OCI-LY7 (cell line): ENCODE results near the gene MYH10. TPM values are rescaled to one million over a fixed set of nuclear protein-coding genes. Genes with fewer than 3 reads are reported as not detected.

Source experiments
- BruUV-seq: library from RNA; stranded (reverse); fragments of 400-500 nt; replicated peaks from 2 replicates; lab custom pipeline; 2021; lab: Mats Ljungman, UMichigan
- CTCF ChIA-PET: fragments of 300-600 bp; sonication (Branson Sonifier 250); formaldehyde crosslinking; loops from one replicate; lab custom pipeline; 2022; ENCODE audit warnings: antibody characterized with exemption; ENCODE audit not compliant: unreplicated experiment; lab: Charles Lee
- POLR2A ChIA-PET: fragments of 300-600 bp; sonication (Branson Sonifier 250); formaldehyde crosslinking; loops from one replicate; lab custom pipeline; 2022; ENCODE audit warnings: antibody characterized with exemption; lab: Charles Lee
- DNase-seq: peaks from one replicate; pipeline ENCODE4 v3.0.0-alpha.2; 2015; ENCODE audit warnings: low spot score
- H2AFZ ChIP-seq: fragments of 200-600 bp; sonication (generic), shearing (Covaris generic); 2 replicates; pipeline ENCODE4 v1.6.1; 2014; ENCODE audit warnings: mild to moderate bottlenecking, antibody characterized with exemption, low read length, moderate library complexity
- H3K27ac ChIP-seq: fragments of 200-600 bp; sonication (generic); 2 replicates; pipeline ENCODE4 v1.5.1; 2014; ENCODE audit warnings: mixed run types, low read depth, mild to moderate bottlenecking, moderate library complexity, low read length, inconsistent platforms; ENCODE audit not compliant: poor library complexity, severe bottlenecking
- H3K36me3 ChIP-seq: fragments of 200-600 bp; sonication (generic); 2 replicates; pipeline ENCODE4 v1.6.1; 2014; ENCODE audit warnings: mild to moderate bottlenecking, antibody characterized with exemption, low read length, moderate library complexity, mixed read lengths; ENCODE audit not compliant: insufficient read depth
- H3K4me1 ChIP-seq: fragments of 200-600 bp; sonication (generic); 2 replicates; pipeline ENCODE4 v1.5.1; 2014; ENCODE audit warnings: mild to moderate bottlenecking, low read length; ENCODE audit not compliant: insufficient read depth, poor library complexity, severe bottlenecking
- H3K4me2 ChIP-seq: fragments of 200-600 bp; sonication (generic); 2 replicates; pipeline ENCODE4 v1.6.1; 2014; ENCODE audit warnings: mild to moderate bottlenecking, low read length
- H3K4me3 ChIP-seq: fragments of 200-600 bp; sonication (generic); 2 replicates; pipeline ENCODE4 v1.5.1; 2014; ENCODE audit warnings: mild to moderate bottlenecking, low read depth, low read length; ENCODE audit not compliant: poor library complexity, severe bottlenecking
- H3K79me2 ChIP-seq: fragments of 200-600 bp; sonication (generic); 2 replicates; pipeline ENCODE4 v1.6.1; 2016; ENCODE audit warnings: low read depth, mild to moderate bottlenecking, low read length, moderate library complexity, mixed read lengths; ENCODE audit not compliant: insufficient read depth
- H3K9me2 ChIP-seq: fragments of 200-600 bp; sonication (generic); 2 replicates; pipeline ENCODE4 v1.6.1; 2016; ENCODE audit warnings: mild to moderate bottlenecking, low read length, mixed read lengths; ENCODE audit not compliant: insufficient read depth
- H3K9me3 ChIP-seq: fragments of 200-600 bp; sonication (generic); 2 replicates; pipeline ENCODE4 v1.6.1; 2014; ENCODE audit warnings: mild to moderate bottlenecking, mixed run types, low read length, mixed read lengths
- H4K20me1 ChIP-seq: fragments of 200-600 bp; sonication (generic); 2 replicates; pipeline ENCODE4 v1.6.1; 2014; ENCODE audit warnings: mild to moderate bottlenecking, antibody characterized with exemption, low read length, moderate library complexity, mixed read lengths; ENCODE audit not compliant: insufficient read depth
- CTCF ChIP-seq: fragments of 200-600 bp; sonication (generic); conservative IDR thresholded peaks from 2 replicates; pipeline ENCODE4 v1.5.1; 2014; ENCODE audit warnings: mild to moderate bottlenecking, antibody characterized with exemption, low read length, moderate library complexity, mixed read lengths
- EZH2phosphoT487 ChIP-seq: fragments of 200-600 bp; sonication (generic); IDR thresholded peaks from 2 replicates; pipeline ENCODE4 v1.6.1; 2018; ENCODE audit warnings: low read depth, borderline replicate concordance, mild to moderate bottlenecking, mixed run types, antibody characterized with exemption, low read length, moderate library complexity, mixed read lengths
- intact Hi-C: fragments of 100-400 bp; cut with micrococcal nuclease; formaldehyde crosslinking; loops from one replicate; pipeline ENCODE4 v1.10.0; 2022; ENCODE audit not compliant: unreplicated experiment
- total RNA-seq, 2 experiments: library from RNA; depleted of rRNA in 1 of 2; stranded (reverse); fragments of >200 nt in 1 of 2; shearing (Covaris generic) in 1 of 2; gene quantifications; 2 replicates each; pipeline ENCODE4 v1.2.3, GENCODE V29; 2014 to 2022

The MYH10 gene
- total RNA-seq, 2 experiments from 2014 or later: 41.9 to 60.4 TPM

- ChIA-PET POLR2A (no interaction called here), CTCF (no interaction called here)
- intact Hi-C loops: no loop called here
- no peak overlapping the region for H3K27ac ChIP-seq
- H3K4me1 ChIP-seq: no peaks in the 10 kb centered on the region
- BruUV-seq: no TSS peak
- no peak overlapping the region for H3K4me3 ChIP-seq
- no peak overlapping the region for H2AFZ ChIP-seq
- H3K36me3 ChIP-seq: peaks cover 87% of the 10 kb centered on the region
- TF ChIP-seq EZH2phosphoT487 (no peak), CTCF (no peak)
- H3K4me2 ChIP-seq: no peak overlapping the region
- no peaks in the 10 kb centered on the region for H3K79me2 ChIP-seq
- H3K9me3 ChIP-seq: no peaks in the 10 kb centered on the region
- H4K20me1 ChIP-seq: no peaks in the 10 kb centered on the region
- no peak for DNase-seq
- no peaks in the 10 kb centered on the region for H3K9me2 ChIP-seq
Measured at GRCh38 chr17:8463099-8463498, 167.4 kb downstream of the MYH10 start.

- Histone ChIP-seq H3K9me2 (no peaks in the 10 kb centered on the region), H3K4me2 (no peak overlapping the region), H3K36me3 (peaks cover 86% of the 10 kb centered on the region), H3K4me1 (no peaks in the 10 kb centered on the region), H3K79me2 (no peaks in the 10 kb centered on the region), H4K20me1 (no peaks in the 10 kb centered on the region), H3K27ac (no peak overlapping the region), H2AFZ (no peak overlapping the region), H3K4me3 (no peak overlapping the region), H3K9me3 (no peaks in the 10 kb centered on the region)
- POLR2A ChIA-PET: no interaction called here
- TF ChIP-seq CTCF (no peak), EZH2phosphoT487 (no peak)
- intact Hi-C loops: no loop called here
- BruUV-seq: no TSS peak
- CTCF ChIA-PET: no interaction called here
- DNase-seq: no peak
Measured at GRCh38 chr17:8462564-8462963, 168.0 kb downstream of the MYH10 start.

- Histone ChIP-seq H3K36me3 (peaks cover 93% of the 10 kb centered on the region), H3K9me2 (no peaks in the 10 kb centered on the region), H3K4me1 (no peaks in the 10 kb centered on the region), H3K9me3 (no peaks in the 10 kb centered on the region), H3K4me3 (no peak overlapping the region), H3K27ac (no peak overlapping the region), H4K20me1 (no peaks in the 10 kb centered on the region), H3K79me2 (no peaks in the 10 kb centered on the region), H2AFZ (no peak overlapping the region), H3K4me2 (no peak overlapping the region)
- POLR2A ChIA-PET: interaction anchor here (0.6 kb wide), 1 partner anchor 71 kb away, joined by 3 read pairs; no protein-coding TSS in a partner anchor
- CTCF ChIA-PET: no interaction called here
- intact Hi-C loops: no loop called here
- TF ChIP-seq EZH2phosphoT487: no peak
- TF ChIP-seq CTCF: no peak
- no TSS peak for BruUV-seq
- no peak for DNase-seq
Measured at GRCh38 chr17:8459831-8460230, 170.7 kb downstream of the MYH10 start.
